ENCODE measurements around the gene LTBP3.
"Not testable (repeated sequence)": the region's sequence is repeated elsewhere in the genome, so short reads cannot be mapped to it uniquely, and the experiment has no call there.

Gene LTBP3

DNA sequence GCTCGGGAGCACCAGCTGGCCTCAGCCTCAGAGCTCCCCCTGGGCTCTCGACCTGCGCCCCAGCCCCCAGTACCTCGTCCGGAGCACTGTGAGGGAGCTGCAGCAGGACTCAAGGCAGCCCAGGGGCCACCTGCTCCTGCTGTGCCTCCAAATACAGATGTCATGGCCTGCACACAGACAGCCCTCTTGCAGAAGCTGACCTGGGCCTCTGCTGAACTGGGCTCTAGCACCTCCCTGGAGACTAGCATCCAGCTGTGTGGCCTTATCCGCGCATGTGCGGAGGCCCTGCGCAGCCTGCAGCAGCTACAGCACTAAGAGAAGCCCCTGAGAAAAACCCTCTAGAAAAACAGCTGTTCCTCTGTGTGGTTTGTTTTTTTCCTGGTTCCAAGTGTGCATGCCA, 13.3 kb upstream of the LTBP3 start:
- DNase-seq, result no peak

DNA sequence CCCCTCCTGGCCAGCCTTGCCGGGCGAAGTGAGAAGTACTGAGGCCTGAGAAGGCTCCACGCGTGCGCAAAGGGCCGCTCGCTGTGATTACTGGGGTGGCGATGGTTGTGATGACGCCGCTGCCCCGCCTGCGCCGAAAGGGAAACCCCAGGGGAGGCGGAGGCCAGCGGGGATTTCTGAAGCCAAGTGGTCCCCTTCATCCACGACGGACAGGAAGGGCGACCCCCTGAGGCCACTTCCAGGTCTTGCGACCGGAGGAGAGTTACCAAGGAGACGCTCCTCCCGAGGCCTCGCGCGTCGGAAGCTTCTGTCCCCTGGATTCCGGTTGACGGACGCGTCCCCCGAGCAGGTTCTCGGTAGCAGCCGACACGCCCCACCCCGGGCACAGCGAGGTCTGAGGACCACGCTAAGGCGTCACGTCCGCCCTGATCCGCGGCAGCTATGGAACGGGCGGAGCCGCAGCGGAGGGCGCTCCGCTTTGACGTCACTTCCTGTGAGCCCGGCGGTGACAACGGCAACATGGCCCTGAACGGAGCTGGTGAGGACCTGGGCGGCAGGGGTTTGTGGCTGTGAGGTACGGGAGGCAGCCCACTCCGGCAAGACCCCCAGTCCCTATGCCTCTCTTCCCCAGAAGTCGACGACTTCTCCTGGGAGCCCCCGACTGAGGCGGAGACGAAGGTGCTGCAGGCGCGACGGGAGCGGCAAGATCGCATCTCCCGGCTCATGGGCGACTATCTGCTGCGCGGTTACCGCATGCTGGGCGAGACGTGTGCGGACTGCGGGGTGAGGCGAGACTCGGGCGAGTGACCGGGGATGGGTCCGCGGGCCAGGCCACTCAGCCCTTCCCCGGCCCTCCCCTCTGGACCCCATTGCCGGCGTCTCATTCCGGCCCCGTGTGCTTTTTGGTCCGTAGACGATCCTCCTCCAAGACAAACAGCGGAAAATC, 12.1 kb upstream of the LTBP3 start, which contains the start of gene ZNRD2:
Gene ZNRD2, plus strand, starts transcription at position 505 of the 946 bp plus-strand sequence. Its CDS starts 15 bp downstream, at position 520.
- peak; percentile 97 for DNase-seq

DNA sequence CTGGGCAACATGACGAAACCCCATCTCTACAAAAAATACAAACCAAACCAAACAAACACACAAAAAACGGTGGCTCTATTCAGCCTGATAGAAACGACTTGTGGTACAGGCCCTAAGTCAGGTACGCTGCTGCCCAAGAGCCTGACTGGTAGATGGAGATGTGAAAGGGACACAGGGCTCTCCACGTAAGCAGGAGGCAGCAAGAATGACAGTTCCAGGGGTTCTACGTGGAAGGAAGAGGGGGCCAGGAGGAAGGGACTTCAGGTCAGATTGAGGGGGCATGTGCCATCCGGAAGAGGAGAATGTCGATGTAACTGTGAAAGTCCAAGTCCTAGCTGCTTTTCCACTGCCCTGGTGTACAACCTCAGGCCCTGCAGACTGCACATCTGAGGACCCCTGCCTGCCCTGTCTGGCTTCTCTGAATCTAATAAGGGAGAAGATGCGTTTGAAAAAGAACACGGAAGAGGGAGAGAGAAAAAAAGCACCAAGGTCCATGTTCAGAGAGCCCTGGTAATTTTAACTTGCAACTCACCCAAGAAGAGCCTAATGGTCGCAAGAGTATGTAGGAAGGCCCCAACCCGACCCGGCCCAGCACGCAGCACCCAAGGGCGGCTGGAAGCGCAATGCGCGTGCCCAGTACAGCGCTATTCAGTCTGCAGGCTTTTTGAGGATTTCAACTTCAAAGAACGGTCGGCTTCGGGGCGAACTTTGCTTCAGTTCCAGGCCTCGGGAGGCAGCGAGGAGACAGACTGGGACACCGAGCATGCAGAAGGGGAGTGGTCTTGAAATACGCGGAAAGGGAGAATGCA, 11.2 kb upstream of the LTBP3 start:
- no peak for DNase-seq

DNA sequence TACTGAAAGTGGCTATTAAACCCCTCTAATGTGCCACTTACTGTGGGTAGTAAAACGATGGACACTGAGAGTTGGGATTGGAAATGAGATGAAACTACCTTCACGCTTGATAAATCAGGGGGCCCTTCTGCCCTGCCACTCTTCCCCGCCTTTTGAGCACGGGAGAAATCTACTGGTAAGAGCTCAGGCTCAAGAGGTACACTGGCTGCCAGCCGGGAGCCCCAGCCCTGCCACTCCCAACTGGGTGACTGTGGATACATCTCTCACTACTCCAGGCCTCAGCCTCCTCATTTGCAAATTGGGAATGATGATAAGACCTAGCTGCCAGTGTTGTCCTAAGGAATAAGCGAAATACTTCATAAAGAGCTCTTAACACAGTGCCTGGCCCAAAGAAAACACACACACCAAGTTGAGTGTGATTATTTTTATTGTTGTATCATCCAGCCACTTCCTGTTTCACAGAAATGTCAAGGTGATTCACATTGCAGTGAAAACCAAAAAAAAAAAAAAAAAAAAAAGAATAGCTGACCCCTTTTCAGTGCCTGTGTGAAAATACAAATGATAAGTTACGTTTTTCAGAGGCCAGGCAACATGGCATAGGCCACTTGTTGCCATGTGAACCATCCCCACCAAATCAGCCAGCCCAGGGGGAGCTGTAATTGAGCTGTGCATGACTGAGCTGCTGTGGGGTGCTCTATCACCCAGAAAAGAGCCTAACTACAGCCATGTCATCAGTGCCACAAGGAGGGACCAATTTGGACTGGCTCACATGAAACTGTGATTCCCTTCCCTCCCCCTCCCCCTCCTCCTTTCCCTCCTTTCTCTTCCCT, 7.7 kb upstream of the LTBP3 start:
- DNase-seq, result no peak

GRCh38 chr11:65564879-65565559, 6.9 kb upstream of the LTBP3 start:
- not testable (repeated sequence) for DNase-seq

- DNase-seq, result no peak
Observed at GRCh38 chr11:65563601-65564000, 5.4 kb upstream of the LTBP3 start.

GRCh38 chr11:65562788-65563187, 4.6 kb upstream of the LTBP3 start:
- DNase-seq, result no peak

DNA sequence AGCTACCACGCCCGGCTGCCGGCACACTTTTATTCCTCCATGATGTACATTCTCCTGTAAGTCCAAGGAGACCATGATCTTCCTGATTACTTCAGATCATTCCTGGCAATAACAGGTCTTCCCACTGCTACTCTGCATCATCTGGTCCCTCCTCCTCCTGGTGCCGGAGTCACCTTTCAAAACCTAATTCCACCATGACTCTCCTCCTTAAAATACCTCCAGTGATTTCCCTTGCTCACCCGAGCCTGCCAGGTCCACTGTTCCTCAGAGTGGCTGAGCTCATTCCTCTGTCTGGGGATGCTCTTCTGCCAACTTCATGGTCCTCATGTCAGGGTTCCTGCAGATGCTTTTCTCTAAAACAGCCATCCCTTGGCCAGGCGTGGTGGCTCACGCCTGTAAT, 3.9 kb upstream of the LTBP3 start:
- DNase-seq, result no peak

- peak; percentile 78 for DNase-seq
Observed at GRCh38 chr11:65560555-65561418, 2.6 kb upstream of the LTBP3 start.

- no peak for DNase-seq
Observed at GRCh38 chr11:65559951-65560537, 1.9 kb upstream of the LTBP3 start.

DNA sequence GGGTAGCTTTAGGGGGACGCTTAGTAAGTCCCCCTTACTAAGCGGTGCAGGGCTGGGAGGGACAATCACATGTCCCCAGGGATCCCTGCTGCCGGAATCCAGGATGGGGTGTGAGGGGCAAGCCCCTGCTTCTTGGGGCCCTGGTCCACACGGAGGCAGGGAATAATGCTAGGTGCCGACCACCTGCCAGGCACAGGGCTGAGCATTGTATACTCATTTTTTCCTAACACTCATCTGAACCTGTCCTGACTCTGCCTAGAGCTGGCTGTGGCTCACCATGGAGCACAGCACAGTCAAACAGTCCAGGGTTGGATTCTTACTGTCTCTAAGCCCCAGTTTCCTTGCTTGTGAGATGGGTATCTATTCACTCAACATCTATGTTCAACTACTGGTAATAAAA, 1.4 kb upstream of the LTBP3 start:
- DNase-seq, result no peak

DNA sequence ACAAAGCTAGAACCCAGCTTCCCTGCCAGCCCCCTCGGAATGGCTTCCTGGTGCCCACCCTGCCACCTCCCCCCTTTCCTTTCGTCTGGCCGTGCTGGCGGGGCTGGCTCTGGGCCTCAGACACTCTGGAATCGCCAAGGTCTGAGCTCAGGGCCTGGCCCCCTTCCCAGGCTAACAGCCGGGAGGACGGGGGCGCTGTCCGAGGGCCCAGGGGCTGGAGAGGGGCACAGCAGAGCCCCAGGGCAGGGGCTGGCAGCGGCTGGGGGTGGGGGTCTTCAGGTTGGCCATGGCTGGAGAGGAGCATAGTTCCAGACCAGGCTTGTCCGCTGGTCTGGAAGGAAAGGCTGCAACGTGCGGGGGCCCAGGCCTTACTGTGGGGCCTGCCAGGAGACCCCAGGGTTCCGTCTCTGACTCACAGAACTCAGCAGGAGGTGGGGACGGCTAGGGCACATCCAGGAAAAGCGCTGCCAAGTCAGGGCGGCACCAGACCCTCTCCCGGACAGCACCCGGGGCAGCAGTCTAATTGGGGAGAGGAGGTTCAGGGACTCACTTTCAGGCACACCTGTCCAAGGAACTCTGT, 861 bp upstream of the LTBP3 start:
- no peak for DNase-seq

GRCh38 chr11:65557280-65558001, 718 bp downstream of the LTBP3 start:
- DNase-seq, result no peak

- DNase-seq, result no peak
Observed at GRCh38 chr11:65556470-65557279, 1.5 kb downstream of the LTBP3 start.

- no peak for DNase-seq
Observed at GRCh38 chr11:65555693-65556231, 2.4 kb downstream of the LTBP3 start.

DNA sequence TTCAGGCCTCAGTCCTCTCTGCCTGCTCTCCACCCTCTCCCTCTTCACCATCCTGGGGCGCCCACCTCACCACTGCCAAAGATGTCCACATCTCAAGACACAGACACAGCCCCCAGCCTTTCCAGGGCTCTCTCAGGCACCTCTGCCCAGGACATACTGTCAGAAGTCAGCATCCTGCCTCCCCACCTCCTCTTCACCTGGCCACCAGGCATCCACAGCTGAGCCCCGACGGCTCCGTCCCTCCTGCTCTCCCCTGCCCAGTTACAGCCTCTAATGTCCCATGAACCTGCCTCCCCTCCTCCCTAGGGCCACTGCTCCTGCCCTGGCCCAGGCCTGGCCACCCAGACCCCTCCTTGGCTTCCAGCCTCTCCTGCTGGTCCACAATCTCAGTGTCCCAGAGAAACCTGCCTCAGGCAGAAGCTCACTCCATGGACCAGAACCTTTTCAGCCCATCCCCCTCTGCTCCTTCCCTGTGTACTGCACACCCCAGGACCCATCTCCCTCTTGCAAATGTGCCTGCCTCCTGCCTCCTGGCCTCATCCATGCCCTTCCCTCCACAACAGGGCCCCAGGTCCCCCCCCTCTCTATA, 3.2 kb downstream of the LTBP3 start:
- DNase-seq, result no peak

- DNase-seq, result no peak
Observed at GRCh38 chr11:65554057-65554818, 3.9 kb downstream of the LTBP3 start.

Measured in right forelimb (tissue), 1 donor.